Activated T-cell treated with anti-CD3 and anti-CD28 coated beads, Interleukin-2, amount 50 U/mL, for 48 hours (primary cell): ENCODE results near the gene LRRN2.
"Not testable (repeated sequence)": the region's sequence is repeated elsewhere in the genome, so short reads cannot be mapped to it uniquely, and the experiment has no call there.

Experiments used
- DNase-seq, 2 experiments: peaks; one replicate each; pipeline ENCODE4 v3.0.0-alpha.2; 2020

Gene LRRN2

GRCh38 chr1:204685236-204686006 lies at the start of gene LRRN2:
TSS of gene LRRN2 (minus strand) at chr1:204685738. CDS start at chr1:204619992, 65,746 bp downstream.
- DNase-seq: no peak

GRCh38 chr1:204735042-204735441 lies 49.5 kb upstream of the LRRN2 start:
- DNase-seq: peak in 1 of 2 experiments; percentile 0

GRCh38 chr1:204733869-204734596 lies 48.5 kb upstream of the LRRN2 start:
- peak in 1 of 2 experiments; percentile 0 for DNase-seq

GRCh38 chr1:204733289-204733688 lies 47.8 kb upstream of the LRRN2 start:
- no peak for DNase-seq

- no peak for DNase-seq
Observed at GRCh38 chr1:204731985-204732575, 46.5 kb upstream of the LRRN2 start.

GRCh38 chr1:204731509-204731908 lies 46.0 kb upstream of the LRRN2 start:
- no peak for DNase-seq

GRCh38 chr1:204730826-204731459 lies 45.4 kb upstream of the LRRN2 start:
- DNase-seq: no peak

- no peak for DNase-seq
Observed at GRCh38 chr1:204729516-204729915, 44.0 kb upstream of the LRRN2 start.

- DNase-seq: no peak
Observed at GRCh38 chr1:204728456-204728855, 42.9 kb upstream of the LRRN2 start.

GRCh38 chr1:204728045-204728444 lies 42.5 kb upstream of the LRRN2 start:
- DNase-seq: peak in 1 of 2 experiments; percentile 5

GRCh38 chr1:204727438-204727837 lies 41.9 kb upstream of the LRRN2 start:
- not testable (repeated sequence) for DNase-seq

- DNase-seq: peak in 1 of 2 experiments; percentile 13
Observed at GRCh38 chr1:204726478-204726877, 40.9 kb upstream of the LRRN2 start.

GRCh38 chr1:204725821-204726448 lies 40.4 kb upstream of the LRRN2 start:
- DNase-seq: peak in 1 of 2 experiments; percentile 11

GRCh38 chr1:204723131-204723787 lies 37.7 kb upstream of the LRRN2 start:
- peak in 1 of 2 experiments; percentile 4 for DNase-seq

GRCh38 chr1:204721373-204722055 lies 36.0 kb upstream of the LRRN2 start:
- DNase-seq: peak in 1 of 2 experiments; percentile 1

- DNase-seq: no peak
Observed at GRCh38 chr1:204716660-204717059, 31.1 kb upstream of the LRRN2 start.

- no peak for DNase-seq
Observed at GRCh38 chr1:204714861-204715511, 29.4 kb upstream of the LRRN2 start.

- DNase-seq: no peak
Observed at GRCh38 chr1:204714194-204714860, 28.8 kb upstream of the LRRN2 start.

- no peak for DNase-seq
Observed at GRCh38 chr1:204713541-204713940, 28.0 kb upstream of the LRRN2 start.

GRCh38 chr1:204712708-204713430 lies 27.3 kb upstream of the LRRN2 start:
- no peak for DNase-seq
